NK-92 (cell line): Measurements from ENCODE around the gene GUCA2B.

Source experiments
- DNase-seq: peaks from one replicate; lab custom pipeline; 2025; ENCODE audit not compliant: unreplicated experiment; lab: John Stamatoyannopoulos, UW

Gene GUCA2B

GRCh38 chr1:42142894-42143675 is 10.1 kb upstream of the GUCA2B start:
- DNase-seq, result no peak

GRCh38 chr1:42143896-42144710 is 9.1 kb upstream of the GUCA2B start:
- no peak for DNase-seq

GRCh38 chr1:42144711-42145388 is 8.4 kb upstream of the GUCA2B start:
- DNase-seq, result no peak

GRCh38 chr1:42145389-42145716 is 7.9 kb upstream of the GUCA2B start:
- no peak for DNase-seq

- no peak for DNase-seq
Measured at GRCh38 chr1:42145764-42146625, 7.2 kb upstream of the GUCA2B start.

- no peak for DNase-seq
Measured at GRCh38 chr1:42146626-42147320, 6.4 kb upstream of the GUCA2B start.

- DNase-seq, result no peak
Measured at GRCh38 chr1:42148166-42148565, 5.0 kb upstream of the GUCA2B start.

GRCh38 chr1:42150651-42151050 is 2.6 kb upstream of the GUCA2B start:
- no peak for DNase-seq

- no peak for DNase-seq
Measured at GRCh38 chr1:42152119-42152518, 1.1 kb upstream of the GUCA2B start.

GRCh38 chr1:42153624-42154023 is 414 bp downstream of the GUCA2B start:
- DNase-seq, result no peak

- no peak for DNase-seq
Measured at GRCh38 chr1:42154685-42155084, 1.5 kb downstream of the GUCA2B start.

- DNase-seq, result no peak
Measured at GRCh38 chr1:42155362-42155761, 2.2 kb downstream of the GUCA2B start.

GRCh38 chr1:42157667-42158066 is 4.5 kb downstream of the GUCA2B start:
- no peak for DNase-seq

GRCh38 chr1:42158189-42158588 is 5.0 kb downstream of the GUCA2B start:
- no peak for DNase-seq

GRCh38 chr1:42162181-42162580 is 9.0 kb downstream of the GUCA2B start:
- no peak for DNase-seq

GRCh38 chr1:42163114-42163513 is 9.9 kb downstream of the GUCA2B start:
- no peak for DNase-seq

- no peak for DNase-seq
Measured at GRCh38 chr1:42163536-42164503, 10.6 kb downstream of the GUCA2B start.

- DNase-seq, result no peak
Measured at GRCh38 chr1:42164551-42165420, 11.6 kb downstream of the GUCA2B start, which contains the start of gene GUCA2A. Gene GUCA2A, minus strand, starts transcription at chr1:42164745. Its CDS starts 33 bp downstream, at chr1:42164712.
